ENCODE results near the gene SLC22A16. TPM values are rescaled to one million over a fixed set of nuclear protein-coding genes. Genes with fewer than 3 reads are reported as not detected.

SLC22A16 gene
- total RNA-seq, 1 donor from 2014 or later = not detected

Other genes starting within 250 kb of the SLC22A16 start
- 1.5 TPM for gene METTL24, start 118.3 kb downstream of the SLC22A16 start, total RNA-seq (ENCODE audit: unreplicated experiment)
- not detected for gene DDO, start 61.0 kb downstream of the SLC22A16 start, total RNA-seq (ENCODE audit: unreplicated experiment)

Measured in glutamatergic neuron (in vitro differentiated cells).